IPS-11a (cell line): ENCODE data around the gene ABCF2.

Experiments
- H3K4me3 ChIP-seq: one replicate; pipeline ENCODE4 v1.5.1; 2013; ENCODE audit warnings: low read depth, low read length, control low read depth

The ABCF2 gene

DNA sequence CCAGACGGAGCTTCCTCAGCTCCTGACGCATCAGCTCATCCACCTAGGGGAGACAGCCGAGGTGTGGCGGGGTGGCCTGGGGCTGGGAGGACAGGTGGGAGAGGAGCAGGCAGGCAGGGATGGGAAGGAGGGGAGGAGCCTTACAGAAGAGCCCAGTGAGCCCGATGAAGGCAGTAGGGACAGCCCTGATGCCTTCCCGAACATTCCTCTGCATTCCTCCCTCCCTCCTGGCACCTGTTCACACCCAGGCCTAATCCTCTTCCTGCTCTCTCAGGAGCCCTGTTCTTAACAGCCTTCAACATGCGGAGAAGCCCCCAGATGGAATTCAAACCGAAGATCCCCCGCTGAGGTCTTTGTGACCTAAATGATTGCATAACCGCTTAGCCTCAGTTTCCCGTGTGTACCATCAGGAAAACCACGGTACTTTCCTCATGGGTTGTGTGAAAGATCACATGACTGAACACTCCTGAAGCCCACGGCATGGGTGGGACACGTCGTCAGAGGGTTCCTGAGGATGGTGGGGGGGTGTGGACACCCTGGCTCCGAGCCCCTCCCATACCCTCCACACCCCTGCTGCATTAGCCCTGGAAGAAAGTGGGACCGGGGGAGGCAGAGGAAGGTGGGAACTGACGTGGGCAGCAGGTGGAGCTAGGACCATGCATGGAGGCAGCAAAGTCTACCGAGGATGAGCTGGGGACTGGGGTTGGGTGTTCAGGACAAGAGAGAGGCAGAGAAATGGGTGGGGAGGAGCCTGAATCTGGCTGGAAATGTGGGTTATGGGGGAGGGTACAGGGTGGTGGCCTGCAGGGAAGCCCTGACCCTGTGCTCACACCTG lies 31.2 kb downstream of the ABCF2 start:
- no peak overlapping the region for H3K4me3 ChIP-seq

DNA sequence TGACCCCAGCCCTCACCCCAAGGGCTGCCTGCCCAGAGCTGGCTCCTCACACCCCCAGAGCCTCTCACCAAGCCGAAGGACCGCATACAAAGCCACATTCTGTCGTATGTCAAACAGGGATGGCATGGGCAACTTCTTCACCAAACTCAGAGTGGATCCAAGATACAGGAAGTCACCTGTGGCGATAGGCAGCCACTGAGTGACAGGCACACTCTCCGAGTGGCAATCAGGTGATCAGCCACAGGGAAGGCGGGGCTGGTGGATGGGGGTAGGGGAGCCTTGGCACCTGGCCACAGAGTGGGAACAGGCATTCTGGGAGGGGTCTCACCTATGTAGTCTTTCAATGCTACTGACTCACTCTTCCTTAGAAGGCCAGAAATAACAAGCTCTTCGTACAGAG lies 32.8 kb downstream of the ABCF2 start:
- no peak overlapping the region for H3K4me3 ChIP-seq

DNA sequence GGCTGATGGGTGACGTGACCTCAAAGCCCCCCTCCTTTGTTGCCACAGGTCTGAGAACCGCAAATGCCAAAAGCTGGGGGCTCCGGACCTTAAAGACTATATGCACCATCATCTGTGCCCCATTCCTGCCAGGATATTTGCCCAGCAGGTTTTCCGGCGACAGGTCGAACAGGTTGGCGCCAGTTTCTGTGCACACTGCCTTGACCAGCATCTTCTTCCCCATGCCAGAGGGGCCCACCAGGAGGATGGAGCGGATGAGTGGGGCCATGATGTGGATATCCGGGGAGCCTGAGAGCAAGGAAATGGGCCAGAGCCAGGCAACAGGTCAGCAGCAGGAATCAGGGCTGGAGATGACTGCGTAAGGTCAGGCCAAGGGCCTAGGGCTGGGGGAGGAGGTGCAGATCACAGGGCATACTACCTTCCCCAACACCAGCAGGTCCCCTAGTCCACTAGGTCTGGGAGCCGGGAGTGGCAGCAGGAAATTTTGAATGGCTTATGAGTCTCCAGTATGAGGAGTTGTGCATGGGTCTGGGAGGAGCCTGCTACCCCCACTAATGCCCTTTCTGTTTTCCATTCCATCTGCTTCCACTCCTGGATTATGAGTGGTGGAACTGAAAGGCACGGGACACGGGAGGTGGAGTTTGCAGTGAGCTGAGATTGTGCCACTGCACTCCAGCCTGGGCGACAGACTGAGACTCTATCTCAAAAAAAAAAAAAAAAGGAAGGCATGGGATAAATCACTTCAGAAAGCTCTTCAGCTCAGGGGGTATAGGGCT lies 33.6 kb downstream of the ABCF2 start:
- H3K4me3 ChIP-seq = no peak overlapping the region

DNA sequence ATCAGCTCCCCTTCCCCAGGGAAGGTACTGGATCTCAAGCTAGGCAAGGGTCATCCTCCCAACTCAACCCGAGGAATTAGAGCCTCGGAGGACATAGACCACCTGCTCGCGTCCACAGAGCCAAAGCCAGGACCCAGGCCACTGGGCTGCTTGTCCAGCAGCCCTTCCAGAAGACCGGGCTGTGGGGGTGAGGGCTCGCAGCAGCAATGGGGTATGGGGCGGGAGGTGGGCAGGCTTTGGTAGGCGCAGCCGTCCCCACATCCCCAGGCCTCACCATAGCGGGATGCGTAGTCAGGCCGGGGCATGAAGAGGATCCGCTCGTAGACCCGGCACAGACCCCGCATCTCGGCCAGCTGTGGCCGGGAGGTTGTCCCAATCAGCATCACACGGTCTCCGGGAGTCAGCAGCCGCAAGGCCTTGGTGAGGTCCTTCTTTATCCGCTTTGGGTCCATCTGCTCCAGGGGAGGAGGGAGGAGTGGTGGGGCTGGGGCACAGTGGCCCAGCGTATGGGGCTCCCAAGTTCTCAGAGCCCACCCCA lies 34.9 kb downstream of the ABCF2 start:
- no peak overlapping the region for H3K4me3 ChIP-seq

DNA sequence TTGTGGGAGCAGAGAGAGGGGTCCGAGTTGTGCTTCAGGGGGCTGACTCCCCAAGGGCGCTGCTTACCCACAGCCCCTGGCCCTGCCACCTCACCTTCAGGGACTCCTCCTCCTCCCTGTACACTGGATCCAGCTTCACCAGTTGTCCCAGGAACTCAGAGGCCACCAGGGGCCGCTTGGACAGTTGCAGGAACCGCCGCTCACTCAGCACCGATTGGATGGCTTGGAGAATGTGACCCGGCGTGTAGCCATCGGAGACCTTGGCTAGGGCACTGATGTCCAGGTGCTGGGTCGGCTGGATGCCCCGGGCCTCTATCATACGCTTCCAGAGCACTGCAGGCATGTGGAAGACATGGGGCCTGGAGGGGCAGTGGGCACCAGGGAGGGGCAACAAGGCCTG lies 35.5 kb downstream of the ABCF2 start:
- no peak overlapping the region for H3K4me3 ChIP-seq

DNA sequence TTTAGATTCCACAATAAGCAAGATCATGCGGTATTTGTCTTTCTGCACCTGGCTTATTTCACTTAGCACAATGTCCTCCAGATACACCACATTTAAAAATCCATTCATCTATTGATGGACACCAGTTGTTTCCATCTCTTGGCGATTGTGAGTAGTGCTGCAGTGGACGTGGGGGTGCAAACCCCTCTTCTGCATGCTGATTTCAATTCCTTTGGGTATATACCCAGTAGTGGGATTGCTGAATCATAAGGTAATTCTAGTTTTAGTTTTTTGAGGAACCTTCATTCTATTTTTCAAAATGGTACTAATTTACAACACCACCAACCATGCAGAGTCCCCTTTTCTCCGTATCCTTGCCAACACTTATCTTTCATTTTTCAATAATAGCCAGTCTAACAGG lies 38.0 kb downstream of the ABCF2 start:
- no peak overlapping the region for H3K4me3 ChIP-seq

DNA sequence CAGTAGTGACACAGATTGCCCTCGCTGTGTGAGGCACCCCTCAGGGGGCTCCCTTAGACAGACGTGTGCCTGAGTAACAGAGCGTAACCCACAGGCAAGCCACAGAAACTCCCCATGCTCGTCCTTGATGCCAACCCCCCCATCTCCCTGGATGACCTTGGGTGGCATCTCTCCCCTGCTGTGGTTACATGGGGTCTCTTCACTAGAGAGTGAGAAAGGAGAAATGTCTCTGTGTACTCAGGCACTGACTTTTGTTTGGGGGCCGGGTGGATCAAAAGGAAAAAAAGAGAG lies 38.8 kb downstream of the ABCF2 start:
- H3K4me3 ChIP-seq = no peak overlapping the region

DNA sequence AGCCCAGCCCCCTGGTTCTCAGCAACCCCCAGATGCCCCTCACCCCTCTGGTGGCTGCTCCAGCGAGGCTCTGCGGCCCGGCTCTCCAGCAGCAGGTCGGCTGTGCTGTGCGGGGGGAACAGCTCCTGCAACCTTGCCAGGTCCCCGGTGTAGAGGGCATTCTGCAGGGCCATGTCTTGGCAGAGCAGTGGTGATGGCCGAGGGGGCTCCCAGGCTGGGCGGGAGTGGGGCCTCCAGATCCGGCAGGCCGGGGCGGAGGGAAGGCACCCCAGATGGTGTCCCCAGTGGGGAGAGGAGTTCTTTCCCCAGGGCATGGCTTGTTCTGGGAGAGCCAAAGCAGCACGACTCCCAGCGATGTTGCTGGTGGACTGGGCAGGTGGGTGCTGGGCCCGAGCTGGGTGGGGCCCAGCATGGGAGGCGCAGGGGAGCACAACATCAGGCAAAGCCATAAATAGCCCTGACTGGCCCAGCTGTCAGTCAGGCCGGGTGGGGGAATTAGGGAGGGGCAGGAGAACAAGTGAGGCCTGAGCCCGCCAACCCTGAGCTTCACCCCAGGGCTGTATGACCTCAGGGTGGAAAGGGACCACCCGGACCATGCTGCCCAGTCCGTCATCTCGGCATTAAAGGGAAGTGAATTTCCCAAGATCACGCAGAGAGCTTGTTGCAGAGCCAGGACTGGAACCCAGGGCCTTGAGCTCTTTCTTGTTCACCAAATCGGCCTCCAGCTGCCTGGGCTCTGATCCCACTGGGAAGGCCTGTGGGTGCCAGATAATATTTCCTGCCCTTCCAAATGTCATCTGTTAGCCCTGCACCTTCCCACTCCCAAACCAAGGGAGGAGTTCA lies 39.4 kb downstream of the ABCF2 start:
- H3K4me3 ChIP-seq = no peak overlapping the region

DNA sequence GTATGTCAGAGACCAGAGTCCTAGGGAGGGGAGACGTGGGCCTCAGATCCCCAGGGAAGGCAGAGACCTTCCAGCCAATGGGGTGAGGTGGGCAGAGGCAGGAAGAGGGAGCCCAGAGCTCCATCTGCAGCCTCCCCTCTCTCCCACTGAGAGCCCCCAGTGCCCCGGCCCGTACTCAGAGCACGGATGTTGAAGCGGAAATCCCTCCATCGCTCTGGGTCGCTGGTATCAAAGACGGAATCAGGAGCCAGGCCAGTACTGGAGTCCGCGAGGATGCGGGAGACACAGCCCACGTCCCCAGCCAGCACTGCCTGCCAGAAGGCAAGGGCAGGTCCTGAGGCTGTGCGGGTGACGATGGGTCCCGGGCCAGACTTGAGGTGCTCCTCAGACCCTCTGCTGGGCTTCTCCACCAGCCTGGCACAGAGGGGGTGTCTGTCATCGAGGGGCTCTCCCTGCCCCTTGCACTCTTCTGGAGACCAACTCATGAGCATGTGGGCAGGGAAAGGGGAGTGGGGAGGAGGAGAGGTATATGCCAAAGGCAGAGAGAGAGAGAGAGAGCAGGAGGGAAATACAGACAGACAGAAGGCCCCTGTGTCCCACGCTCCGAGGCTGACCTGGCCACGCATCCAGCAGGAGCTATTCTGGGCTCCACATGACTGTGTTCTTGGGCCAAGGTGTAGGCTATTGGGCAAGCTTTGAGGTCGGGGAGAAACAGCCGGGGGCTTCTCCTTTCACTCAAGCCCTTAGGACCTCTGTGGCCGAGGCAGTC lies 40.2 kb downstream of the ABCF2 start, which contains the start of gene ASB10:
Gene ASB10 (minus strand): TSS at position 611 of the 769 bp plus-strand sequence. CDS start 120 bp downstream, at position 491.
- H3K4me3 ChIP-seq = no peak within 1 kb of the TSS

DNA sequence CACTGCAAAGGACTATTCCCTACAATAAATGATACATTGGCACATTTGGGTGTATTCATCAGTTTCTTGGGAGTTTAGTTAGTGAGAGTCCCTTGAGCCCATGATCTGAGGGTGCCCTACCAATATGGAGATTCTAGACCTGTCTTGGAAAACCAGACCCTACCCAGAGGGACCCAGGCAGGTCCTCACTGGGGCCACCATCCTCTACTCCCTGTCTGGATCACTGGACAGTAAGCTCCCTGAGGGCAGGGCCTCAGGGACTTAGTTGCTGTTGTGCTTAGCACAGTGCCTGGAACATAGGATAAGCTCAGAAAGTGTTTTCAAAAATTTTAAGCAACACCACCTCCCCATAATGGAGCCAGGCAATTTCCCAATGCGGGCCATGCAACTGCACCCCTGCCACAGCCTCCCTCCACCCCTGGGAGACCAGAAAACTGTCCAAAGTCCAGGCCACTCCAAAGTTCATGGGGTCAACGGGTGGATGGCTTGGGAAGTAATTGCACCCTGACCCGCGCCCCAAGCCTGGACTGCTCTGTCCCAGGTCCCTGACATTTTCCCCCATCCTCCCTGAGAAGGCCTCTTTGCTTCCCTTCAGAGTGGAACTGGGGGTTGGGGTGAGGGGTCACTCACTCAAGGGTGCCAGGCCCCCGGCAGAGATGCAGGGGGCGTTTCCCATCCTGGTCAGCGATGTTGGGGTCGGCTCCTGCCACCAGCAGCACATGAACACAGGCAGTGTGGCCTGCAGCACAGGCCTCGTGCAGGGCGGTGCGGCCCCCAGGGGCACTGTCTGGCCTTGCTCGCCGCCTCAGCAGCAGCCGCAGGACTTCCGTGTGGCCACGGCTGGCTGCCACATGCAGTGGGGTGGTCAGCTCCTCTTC lies 41.0 kb downstream of the ABCF2 start:
- H3K4me3 ChIP-seq = no peak overlapping the region

DNA sequence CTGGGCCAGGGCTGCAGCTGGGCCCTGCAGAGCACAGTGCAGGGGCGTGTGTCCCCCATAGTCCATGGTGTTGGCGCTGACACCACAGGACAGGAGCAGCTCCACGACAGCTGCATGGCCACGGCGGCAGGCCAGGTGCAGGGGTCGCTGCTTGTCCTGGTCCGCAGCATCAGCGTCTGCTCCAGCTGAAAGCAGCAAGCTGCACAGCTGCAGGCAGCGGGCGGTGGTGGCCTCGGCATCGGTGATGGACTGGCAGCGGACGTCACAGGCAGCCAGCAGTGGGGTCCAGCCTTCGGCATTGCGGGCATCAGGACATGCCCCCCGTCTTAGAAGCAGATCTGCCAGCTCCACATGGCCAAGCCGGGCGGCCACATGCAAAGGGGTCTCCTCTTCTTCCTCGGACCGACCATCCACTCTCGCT lies 46.0 kb downstream of the ABCF2 start:
- no peak overlapping the region for H3K4me3 ChIP-seq

DNA sequence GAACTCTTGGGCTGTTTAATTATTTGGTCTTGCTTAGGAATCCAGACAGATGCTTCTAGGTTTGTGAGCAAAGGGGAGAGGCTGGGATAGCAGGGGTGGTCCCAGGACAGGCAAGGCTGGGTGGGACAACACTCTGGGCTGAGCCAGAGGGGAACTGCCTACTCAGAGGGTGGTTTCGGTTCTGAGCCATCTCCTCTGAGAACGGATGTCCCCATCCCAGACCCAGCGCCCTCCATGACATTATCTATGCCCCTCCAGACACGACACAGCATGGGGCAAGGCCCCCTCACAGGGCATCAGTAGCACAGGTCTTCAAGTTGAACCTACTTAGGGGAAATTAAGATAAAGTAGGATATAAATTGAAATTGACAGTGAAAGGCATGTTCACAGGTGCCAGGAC lies 47.1 kb downstream of the ABCF2 start:
- no peak overlapping the region for H3K4me3 ChIP-seq

DNA sequence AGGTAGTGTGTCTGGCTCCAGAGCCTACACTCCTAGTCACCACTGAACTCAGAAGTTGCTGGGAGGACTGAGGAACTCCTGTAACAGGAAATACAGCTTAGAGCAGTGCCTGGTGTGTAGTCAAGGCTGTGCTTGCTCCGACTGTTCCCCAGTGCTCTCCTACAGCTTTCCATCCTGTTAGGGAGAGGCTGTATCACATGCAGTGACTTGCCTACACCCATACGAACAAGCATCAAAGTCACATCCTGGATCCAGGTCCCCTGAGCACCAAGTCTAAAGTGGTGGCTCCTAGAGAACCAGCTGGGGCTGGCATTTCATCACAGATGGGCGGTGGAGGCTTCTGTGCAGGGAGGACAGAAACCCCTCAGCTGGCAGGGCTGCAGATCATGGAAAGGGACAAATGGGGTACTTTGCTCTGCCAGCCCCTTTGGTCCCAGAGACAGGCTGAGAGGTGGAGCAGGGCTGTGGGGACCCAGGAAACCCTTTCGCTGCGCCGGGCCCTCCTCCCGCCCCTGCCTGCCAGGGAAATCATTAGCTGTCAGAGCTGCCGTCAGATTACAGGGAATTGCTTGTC lies 47.6 kb downstream of the ABCF2 start:
- no peak overlapping the region for H3K4me3 ChIP-seq

DNA sequence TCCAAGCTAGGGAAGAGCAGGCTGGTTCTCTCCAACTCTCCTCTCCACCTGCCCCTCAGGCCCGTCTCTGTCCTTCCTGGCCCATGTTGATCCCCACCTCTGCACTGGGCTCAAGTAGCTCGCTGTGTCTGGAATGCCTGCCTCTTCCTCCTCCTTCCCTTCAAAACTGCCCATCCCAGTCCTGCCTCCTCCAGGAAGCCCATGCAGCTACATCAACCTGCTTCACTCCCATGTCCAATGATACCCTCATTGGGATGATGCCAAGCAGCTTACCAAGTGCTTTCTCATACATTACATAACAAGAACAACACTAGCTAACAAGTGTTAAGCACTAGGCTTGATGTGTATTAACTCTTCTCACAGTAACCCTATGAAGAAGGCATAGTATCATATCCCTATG lies 48.2 kb downstream of the ABCF2 start:
- no peak overlapping the region for H3K4me3 ChIP-seq

DNA sequence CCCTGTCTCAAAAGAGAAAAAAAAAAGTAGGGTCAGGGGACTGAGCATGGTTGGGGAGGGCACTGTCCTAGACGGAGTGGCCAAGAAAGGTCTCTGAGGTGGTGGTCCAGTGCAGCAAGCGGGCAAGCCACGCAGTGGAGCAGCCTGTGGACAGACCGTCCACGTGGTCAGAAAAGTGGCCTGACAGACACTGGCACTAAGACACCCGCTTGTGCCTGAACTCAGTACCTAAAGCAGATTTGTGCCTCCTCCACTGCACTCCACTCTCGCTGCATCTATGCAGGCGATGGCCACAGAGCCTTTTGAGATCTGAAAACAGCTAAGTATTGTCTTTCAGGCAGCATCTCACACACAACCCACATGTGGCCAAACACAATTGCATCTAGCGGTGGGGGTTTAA lies 48.8 kb downstream of the ABCF2 start:
- H3K4me3 ChIP-seq = no peak overlapping the region

DNA sequence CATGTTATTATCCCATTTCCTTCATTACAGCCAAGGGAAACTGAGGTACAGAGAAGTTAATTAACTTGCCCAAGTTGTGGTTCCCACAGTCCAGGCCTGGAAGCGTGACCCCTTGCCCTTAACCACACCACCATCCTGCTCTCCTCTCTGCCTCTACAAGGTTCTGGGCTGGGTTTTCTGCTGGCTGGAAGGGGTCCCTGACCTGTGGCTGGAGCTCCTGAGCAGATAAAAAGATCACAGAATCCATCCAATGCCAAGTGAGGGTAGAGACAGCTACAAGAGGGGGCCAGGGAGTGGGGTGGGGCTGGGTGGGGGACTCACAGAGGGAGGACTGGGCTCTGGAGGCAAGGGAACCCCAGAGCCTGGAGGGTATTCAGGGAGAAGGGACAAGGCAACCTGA lies 49.7 kb downstream of the ABCF2 start:
- no peak overlapping the region for H3K4me3 ChIP-seq

DNA sequence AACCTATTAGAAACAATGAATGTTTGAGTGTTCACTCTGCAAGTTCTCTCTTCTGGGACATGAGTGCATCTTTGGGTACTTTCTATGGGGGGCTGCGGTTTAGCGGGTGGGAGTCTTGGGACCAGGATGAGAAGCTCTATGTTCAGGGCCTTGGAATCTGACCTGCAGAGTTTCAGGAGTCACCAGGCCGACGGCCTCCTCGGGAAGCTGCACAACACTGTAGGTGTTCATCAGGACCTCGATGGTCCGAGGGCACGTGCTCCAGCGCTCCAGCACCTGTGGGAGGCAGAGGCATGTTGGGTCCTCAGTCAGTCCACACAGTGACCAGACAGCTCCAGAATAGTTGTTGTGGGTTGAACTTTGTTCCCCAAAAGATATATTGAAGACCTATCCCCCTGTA lies 50.6 kb downstream of the ABCF2 start:
- H3K4me3 ChIP-seq = no peak overlapping the region

DNA sequence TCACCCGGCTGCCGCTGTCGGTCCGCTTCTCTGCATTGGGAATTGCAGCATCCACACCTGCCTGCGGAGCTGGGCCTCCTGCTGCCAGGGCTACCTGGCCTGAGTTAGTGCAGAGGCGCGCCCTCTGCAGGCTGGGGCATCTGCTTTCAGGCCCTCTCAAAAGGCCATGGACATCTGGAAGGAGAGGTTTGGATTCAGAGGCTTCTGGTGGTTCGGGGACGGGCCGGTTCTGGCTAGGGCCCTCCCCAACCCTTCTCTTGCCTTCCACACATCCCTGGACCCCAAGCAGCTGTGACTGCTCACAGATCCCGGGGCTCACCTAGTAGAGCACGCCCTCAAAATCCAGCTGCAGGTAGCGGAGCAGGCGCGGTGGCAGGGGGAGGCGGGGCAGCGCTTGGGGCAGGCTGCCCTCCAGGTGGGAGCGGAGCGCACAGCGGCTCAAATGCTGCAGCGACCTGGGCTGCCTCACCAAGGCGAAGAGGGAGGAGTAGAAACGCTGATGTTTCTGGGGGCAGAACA lies 51.2 kb downstream of the ABCF2 start:
- H3K4me3 ChIP-seq = no peak overlapping the region
